HG03520 (cell line): Measurements from ENCODE around the gene DHPS.
"Not testable (repeated sequence)": the region's sequence is repeated elsewhere in the genome, so short reads cannot be mapped to it uniquely, and the experiment has no call there.

Source experiments
- ATAC-seq: cut with Tn5 transposase; IDR thresholded peaks from one replicate; pipeline ENCODE4 v1.9.1; 2021; ENCODE audit warnings: mild to moderate bottlenecking, moderate library complexity; ENCODE audit not compliant: unreplicated experiment

DHPS gene

DNA sequence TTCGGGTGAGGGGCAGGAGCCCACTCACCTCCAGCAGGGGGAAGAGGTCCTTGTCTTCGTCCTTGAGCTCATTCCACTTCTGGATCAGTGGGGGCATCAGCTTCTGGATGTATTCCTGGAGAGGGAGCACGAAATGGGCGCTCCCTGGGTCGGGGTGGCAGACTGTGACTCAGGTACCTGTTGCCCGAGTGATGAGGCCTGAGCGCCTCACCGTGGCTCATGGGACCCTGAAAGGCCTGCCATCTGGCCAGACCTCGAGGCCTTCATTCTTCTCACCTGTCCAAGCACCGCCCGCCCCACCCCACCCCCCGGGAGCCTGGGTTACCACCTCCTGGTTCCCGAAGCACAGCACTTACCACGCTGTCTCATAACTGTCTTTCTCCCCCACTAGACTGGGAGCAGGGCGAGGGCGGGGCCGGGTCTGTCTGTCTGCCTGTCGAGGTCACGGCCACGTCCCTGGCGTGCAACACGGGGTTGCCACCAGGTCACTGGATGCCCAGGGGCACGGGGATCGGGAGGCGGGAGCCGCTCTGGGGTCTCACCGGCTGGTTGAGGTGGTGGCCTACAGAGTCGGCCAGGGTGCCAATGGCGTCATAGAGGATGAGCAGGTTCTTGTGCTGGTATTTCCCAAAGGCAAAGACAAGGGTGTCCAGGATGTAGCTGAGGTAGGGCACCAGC, 24.1 kb upstream of the DHPS start:
- ATAC-seq = no peak

DNA sequence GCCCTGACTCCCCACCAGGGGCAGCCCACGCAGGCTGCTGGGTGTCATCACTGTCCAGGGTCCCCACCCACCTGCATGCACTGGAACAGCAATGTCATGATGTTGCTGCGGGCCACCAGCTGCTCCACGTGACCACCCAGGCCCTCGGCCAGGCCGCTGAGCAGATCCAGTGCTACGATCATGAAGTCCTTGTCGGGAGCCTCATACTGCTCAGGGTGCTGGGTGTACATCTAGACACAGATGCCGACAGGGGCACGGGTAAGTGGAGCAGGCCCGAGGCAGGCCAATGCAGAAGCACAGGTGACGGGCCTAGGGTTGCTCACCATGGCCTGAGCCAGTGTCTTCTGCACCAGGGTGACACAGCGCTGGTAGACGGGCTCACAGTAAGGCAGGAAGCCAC, 23.5 kb upstream of the DHPS start:
- no peak for ATAC-seq

DNA sequence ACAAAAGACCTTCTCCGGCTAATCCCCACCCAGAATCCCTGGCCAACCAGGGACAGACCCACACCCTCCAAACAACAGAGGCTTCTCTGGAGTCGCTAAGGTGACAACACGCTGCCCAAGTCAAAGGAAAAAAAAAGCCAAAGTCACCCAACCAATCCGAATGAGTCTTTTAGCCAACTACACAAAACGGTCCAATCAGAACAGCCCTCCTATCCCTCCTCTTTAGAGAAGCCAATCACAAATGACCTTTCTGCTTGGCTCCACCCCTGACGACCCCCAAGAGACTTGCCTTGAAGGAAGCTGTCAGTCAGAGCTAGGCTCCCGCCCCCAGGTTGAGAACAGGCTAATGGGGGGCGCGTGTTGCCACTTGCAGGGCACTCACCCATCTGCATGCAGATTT, 21.4 kb upstream of the DHPS start:
- no peak for ATAC-seq

DNA sequence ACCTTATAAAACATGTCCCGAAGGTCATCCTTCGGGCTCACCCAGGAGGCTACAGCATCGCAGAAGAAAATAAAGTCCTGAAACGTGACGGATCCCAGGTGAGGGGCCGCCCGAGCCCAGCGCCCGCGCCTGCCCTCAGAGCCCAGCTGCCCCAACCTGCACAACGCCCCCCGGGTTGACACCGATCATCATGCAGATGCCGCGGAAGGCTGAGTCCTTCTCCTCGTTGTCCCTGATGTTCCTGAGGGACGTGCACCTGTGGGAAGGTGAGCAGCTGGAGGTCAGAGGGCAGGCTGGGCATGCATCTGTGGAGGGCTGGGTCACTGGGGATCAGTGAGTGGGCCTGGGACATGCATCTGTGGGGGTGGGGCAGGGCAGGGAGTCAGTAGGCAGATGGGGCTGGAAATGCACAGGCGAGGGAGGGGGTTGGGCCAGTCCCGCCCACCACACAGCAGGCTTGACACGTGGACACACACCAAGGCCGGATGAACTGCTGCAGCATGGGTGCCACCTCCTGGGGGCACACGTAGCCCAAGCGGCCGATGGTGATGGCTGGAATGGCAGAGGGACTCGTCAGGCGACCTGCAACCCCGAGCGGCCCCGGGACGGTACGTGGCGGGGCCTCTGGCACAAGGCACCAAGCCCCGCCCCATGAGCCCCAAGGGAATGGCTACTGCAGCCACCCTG, 20.1 kb upstream of the DHPS start:
- no peak for ATAC-seq

DNA sequence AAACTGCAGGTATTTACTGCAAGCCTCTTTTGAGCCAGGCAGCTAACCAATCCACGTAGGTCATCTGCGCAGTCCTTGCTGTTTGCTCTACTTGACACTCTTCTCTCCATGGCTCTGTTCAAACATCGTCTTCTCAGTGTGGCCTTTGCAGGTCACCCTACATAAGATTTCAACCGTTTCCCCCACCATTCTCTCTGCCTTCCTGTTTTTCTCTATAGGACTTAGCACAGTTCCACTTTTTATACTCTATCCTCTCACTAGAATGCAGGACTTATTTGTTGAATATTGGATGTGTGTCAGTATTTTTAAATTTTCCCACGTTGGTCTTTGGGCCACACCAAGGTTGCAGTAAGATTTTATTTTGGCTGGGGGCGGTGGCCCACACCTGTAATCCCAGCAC, 16.5 kb upstream of the DHPS start:
- ATAC-seq = no peak

DNA sequence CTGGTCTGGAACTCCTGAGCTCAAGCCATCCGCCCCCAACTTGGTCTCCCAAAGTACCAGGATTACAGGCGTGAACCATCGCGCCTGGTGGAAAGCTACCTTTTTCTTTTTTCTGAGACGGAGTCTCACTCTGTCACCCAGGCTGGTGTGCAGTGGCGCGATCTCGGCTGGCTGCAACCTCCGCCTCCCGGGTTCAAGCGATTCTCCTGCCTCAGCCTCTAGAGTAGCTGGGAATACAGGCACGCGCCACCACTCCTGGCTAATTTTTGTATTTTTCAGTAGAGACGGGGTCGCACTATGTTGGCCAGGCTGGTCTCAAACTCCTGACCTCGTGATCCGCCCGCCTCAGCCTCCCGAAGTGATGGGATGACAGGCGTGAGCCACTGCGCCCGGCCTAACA, 15.7 kb upstream of the DHPS start:
- not testable (repeated sequence) for ATAC-seq

DNA sequence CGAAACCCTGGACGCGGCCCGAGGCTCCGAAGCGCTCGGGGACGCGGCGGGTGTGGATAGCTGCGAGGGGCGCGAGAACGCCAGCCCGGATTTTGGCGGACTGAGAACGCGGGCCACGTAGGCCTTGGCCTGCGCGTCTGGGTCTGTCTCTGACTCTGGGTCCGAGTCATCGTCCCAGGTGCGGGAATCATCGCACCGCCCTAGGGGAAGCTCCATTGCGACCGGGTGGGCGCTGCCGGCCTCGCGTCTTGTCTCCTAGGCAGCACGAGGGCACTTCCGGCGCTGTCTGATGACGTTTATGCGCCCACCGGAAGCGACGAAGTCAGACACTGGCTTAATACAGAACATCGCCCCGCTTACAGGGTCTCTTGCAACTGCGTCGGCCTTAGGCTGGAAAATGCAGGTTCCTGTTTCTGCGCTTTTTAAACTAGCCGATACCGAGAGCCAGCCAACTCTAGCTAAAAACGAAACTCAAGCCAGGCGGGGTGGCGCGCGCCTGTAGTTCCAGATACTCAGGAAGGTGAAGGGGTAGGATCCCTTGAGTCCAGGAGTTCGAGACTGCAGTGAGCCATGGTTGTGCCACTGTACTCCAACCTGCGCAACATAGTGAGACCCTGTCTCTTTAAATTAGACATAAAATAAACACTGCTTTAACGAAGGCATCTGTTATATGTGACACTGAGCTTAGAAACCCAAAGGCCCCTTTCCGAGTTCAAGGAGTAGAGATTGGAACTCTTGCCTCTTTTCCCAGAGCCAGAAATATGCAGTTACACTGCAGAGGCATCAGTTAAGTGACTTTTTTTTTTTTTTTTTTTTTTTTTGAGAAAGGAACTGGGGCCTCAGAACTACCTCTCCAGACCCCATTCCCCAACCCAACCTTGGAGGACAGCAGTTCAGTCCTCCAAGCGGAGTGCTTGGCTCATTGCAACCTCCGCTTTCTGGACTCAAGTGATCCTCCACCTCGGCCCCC, 15.0 kb upstream of the DHPS start, which contains the start of gene FBXW9:
Gene FBXW9, minus strand, starts transcription at position 266 of the 970 bp plus-strand sequence. Its CDS starts 50 bp downstream, at position 216.
- ATAC-seq = peak; percentile 67

DNA sequence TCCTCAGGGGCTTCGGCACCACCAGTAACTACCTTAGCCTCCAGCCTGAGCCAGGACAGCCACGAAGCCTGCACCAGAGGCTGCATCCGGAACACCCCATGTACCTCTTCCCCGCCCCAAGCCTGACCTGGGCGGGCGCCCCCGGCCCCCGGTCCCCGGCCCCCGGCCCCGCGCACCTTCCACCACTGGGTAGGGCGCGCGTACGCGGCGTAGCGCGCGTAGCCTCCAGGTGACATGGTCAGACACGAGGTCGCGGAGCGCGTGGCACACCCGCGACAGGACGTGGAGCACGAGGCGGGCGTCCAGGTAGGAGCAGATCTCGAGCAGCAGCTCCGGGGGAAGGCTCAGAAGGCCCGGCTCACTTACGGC, 14.3 kb upstream of the DHPS start:
- ATAC-seq = no peak

DNA sequence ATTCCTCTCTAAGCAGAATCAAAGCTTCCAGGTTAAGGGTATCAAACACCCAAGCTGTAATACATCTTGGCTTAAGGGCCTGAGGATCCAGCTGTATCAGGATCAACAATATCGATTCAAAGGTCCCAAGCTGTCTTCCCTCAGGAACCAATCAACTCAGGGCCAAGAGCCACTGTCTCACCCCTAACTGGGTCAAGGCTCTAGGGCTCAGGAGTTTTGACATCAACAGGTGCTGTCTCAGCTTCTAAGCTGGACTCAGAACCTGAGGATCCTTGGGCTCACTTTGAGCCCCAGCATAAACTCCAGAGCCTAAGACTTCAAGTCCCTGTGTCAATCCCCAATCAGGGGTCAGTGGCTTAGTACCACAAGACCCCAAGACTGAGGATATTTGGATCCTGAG, 13.8 kb upstream of the DHPS start:
- no peak for ATAC-seq

DNA sequence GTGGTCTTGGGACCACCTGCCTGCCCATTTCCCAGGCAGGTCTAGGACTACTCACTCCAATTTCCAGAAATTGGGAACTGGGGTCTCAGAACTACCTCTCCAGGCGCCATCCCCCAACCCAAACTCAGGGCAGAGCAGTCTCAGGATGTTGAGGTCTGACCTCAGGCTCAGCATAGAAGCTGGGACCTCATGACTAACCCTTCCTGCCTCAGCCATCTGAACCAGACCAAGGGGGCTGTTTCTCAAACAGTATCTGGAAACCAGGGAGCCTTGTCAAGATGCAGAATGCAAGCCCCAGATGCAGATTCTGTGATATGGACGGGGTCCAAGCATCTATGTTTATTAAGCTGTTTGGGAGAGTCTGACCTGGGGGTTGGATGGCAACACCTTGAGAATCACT, 13.4 kb upstream of the DHPS start:
- no peak for ATAC-seq

DNA sequence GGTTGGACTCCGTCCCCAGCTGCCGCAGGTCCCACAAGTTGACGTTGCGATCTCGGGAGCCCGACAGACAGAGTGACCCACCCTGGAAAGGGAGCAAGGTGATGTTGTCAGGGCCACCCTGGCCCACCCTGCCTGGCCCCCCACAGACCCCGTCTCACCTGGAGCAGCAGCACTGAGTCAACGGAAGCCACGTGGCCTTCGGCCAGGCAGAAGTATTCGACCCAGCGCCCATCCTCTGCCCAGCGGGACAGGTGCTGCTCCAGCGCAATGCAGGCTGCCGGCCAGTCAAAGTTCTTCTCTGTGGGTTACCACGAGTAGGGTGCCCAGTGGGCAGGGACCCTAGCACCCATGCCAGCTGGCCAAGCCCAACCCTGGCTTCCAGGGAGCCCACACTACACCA, 13.0 kb upstream of the DHPS start:
- ATAC-seq = no peak

DNA sequence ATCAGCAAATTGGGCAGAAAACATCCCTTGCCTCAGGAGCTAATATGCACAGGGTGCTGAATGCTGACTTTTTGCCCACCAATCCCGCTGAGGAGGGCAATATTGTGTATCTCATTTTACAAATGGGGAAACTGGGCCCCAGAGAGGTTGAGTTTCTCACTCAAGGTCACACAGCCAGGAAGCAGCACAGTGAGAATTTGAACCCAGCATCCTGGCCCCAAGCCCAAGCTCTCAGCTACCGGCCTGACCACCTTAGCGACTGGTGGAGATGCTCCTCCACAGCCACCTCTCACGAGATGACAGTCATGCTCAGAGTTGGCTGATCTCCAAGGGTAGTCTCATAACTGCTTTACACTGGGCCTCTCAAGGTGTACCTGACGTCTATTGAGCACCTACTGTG, 11.3 kb upstream of the DHPS start:
- ATAC-seq = no peak

DNA sequence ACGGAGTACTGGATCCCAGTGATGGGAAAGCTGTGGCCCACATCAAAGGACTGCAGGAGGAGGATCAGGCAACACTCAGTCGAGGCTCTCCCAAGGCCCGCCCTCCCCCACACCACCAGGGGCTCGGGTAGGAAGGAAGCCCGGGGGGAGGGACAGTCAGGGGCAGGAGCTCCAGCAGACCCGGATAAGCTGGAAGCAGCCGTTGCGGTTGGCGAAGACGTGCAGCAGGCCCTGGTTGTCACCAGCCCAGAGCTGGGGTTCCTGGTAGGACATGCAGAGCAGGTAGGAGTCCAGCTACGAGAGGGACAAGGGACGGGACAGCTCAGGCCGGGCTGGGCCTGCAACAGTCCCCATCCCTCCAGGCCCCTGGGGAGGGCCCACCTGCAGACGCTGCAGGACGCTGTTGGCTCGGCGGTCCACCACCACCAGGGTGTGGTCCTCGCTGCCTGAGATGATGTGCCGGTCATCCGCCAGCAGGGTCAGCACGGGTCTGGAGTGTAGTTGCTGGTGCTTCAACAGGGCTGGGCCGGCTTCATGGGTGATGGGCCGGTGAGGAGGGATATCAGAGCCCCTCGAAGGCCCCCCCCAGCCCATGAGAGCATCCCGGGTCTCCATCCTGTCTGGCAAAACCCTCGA, 8.0 kb upstream of the DHPS start:
- no peak for ATAC-seq

DNA sequence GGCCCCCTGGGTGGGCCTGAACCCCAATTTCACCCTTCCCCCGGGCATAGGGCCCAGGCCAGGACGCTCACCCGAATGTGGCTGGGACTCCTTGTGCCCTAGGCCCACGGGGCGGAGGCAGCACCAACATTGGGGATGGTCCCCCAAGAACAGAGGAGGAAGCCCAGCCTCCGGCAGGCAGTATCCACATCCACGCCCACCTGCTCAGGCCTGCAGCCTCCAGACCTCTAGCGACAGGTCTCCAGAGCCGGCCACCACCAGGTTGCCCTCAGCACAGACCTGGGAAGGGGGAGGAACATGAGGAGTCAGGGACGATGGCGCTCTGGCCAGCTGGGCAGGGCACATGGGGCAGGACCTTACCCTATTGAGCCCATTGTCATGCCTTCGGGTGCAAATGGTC, 7.3 kb upstream of the DHPS start:
- no peak for ATAC-seq

DNA sequence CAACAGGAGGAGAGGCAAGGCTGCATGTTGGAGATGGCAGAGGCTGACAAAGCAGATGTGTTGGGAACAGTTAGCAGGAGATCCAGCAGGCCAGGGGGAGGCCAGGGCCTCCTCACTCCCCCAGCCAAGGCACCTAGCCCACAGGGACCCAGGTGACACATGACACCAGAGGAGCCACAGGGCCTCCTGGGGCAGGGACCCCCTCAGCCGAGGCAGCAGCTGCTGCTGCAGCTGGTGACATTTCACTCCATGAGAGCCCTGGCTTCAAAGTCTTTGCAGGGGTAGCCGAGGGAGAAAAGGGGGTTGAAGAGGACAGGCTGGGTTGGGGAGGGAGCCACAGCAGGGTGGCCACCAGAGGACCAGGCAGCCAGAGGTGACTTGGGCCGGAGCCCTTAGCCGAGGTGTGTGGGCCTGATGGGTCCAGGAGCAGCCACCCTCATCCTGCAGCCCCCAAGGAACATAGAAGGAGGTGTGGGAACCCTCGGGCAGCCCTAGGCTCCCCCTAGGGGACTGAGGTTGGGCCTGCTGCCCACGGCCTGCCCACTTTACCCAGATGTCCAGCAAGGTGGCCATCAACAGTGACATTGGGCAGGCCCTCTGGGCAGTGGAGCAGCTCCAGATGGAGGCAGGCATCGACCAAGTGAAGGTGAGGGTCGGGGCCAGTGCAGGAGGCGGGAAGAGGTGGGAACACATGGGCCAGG, 6.0 kb upstream of the DHPS start, which contains the start of gene GNG14:
Gene GNG14, plus strand, starts transcription at position 503 of the 701 bp plus-strand sequence. Its CDS starts 51 bp downstream, at position 554.
- no peak for ATAC-seq

DNA sequence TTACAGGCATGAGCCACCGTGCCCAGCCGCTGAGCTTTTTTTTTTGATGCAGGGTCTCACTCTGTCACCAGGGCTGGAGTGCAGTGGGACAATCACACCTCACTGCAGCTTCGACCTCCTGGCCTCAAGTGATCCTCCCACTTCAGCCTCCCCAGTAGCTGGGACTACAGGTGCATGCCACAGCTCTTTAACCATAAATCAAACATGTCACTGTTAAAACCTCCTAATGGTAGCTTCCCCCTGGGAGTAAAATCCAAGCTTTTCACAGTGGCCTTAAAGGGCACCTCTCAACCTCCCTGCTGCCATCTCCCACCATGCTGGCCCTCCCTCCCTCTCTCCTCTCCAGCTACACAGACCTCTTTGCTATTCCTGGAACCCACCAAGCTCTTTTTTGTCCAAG, 4.2 kb upstream of the DHPS start:
- ATAC-seq = no peak

DNA sequence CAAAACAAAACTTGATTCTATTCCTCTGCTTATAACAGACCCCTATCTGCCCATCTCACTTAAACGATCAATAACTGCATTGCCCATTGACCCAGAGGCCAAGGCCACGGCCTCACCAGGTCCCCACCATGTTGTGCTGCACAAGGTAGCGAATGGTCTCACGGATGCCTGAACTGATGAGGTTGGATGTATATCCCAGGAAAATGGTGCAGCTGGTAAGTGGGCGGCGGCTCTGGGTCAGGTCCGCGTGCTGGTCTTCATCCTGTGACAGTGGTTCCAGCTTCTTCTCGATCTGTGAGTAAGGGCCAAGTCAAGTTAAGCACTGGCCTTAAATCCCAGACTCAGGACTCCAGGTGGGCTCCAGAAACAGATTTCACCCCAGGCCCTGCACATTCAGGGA, 1.6 kb downstream of the DHPS start:
- ATAC-seq = no peak

DNA sequence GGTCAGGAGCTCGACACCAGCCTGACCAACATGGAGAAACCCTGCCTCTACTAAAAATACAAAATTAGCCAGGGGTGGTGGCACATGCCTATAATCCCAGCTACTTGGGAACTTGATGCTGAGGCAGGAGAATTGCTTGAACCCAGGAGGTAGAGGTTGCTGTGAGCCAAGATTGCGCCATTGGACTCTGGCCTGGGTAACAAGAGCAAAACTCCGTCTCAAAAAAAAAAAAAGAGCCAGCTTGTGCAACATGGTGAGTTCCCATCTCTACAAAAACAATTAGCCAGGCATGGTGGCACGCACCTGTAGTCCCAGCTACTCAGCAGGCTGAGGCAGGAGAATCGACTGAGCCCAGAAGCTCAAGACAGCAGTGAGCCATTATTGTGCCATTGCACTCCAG, 3.6 kb downstream of the DHPS start:
- ATAC-seq = not testable (repeated sequence)

DNA sequence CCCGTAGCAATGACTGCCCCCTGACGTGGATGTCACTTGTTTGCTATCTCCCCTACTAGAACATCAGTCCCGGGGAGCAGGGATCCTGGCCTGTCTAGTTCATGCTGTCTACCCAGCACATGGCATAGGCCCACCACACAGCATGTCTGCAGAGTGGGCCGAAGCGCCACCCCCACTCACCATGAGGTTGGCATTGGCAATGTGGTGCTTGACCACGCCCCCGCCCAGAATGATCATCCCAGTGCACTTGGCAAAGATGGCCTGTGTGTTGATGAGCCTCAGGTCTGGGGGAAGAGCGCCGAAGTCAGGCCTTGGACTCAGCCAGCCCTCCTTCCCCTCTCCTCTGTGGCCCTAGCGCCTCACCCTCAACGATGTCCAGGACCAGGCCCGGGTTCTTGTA, 4.8 kb downstream of the DHPS start:
- ATAC-seq = no peak

DNA sequence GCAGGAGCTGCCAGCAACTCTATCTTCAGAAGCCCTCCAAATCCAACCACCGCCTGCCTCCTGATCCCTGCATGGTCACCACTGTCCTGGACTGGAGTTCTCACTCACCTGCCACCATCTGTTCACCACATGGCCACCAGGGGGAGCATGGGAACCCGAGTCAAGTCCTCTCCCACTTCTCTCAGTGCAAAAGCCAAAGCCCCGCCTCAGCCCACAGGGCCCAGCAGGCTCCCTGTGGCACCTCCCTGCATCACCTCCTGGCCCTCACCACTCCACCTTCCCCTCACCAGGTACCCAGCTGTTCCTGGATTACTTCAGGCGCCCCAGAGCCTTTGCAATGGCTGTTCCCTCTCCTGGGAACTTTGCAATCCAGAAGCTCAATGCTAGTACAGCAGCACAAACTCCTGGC, 5.3 kb downstream of the DHPS start:
- no peak for ATAC-seq
